ENCODE results near the gene MAGI2. TPM values are rescaled to one million over a fixed set of nuclear protein-coding genes. Genes with fewer than 3 reads are reported as not detected.

MAGI2 gene
- total RNA-seq, 1 donor from 2014 or later: 5.4 TPM

DNA sequence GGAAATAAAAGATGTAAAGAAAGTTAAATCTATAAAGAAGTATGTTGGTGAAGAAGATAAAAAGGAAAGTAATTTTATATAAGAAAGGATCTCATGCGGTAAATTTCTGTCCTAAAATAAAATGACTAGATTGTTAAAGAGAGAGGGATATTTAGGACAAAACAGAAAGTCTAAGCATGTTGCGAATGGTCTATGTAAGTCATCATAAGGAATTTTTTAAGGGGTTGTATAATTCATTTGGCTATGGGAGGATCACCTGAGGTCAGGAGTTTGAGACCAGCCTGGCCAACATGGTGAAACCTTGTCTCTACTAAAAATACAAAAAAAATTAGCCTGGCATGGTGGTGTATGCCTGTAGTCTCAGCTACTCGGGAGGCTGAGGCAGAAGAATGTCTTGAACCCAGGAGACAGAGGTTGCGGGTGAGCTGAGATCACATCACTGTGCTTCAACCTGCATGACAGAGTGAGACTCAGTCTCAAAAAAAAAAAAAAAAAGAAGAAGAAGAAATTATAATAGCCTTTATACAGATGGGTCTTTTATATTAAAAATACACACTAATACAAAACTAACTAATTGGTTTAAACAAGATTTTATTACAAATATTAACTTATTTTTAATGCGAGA, 294.3 kb downstream of the MAGI2 start:
- Histone ChIP-seq H3K27ac (ENCODE audit: low read depth, low read length) (no peak overlapping the region), H3K79me2 (ENCODE audit: insufficient read depth, low read length) (no peaks in the 10 kb centered on the region), H3K4me2 (ENCODE audit: low read length) (no peak overlapping the region), H3K9ac (ENCODE audit: low read length) (no peak overlapping the region), H3K9me3 (ENCODE audit: insufficient read depth, low read depth, low read length) (no peaks in the 10 kb centered on the region), H3K36me3 (ENCODE audit: insufficient read depth, low read length) (no peaks in the 10 kb centered on the region), H3K27me3 (ENCODE audit: insufficient read depth, low read length) (no peaks in the 10 kb centered on the region), H4K20me1 (ENCODE audit: insufficient read depth, low read length) (no peaks in the 10 kb centered on the region), H3K4me1 (ENCODE audit: insufficient read depth, low read length) (no peaks in the 10 kb centered on the region), H3K4me3 (ENCODE audit: insufficient read depth, low read depth, low read length) (no peak overlapping the region), H2AFZ (ENCODE audit: low read depth, low read length) (no peak overlapping the region)
- Mint-ChIP-seq H3K9me3 (ENCODE audit: unreplicated experiment) (peaks cover 4% of the 10 kb centered on the region), H3K4me3 (ENCODE audit: unreplicated experiment) (no peak overlapping the region), H3K27me3 (ENCODE audit: low read depth, unreplicated experiment) (no peaks in the 10 kb centered on the region), H3K36me3 (ENCODE audit: low read depth, unreplicated experiment) (no peaks in the 10 kb centered on the region), H3K4me1 (ENCODE audit: low read depth, unreplicated experiment) (no peaks in the 10 kb centered on the region), H3K27ac (ENCODE audit: unreplicated experiment) (no peak overlapping the region)
- FAIRE-seq: no peak
- DNase-seq (ENCODE audit: low read depth): no peak
- TF ChIP-seq, protein P1, sequence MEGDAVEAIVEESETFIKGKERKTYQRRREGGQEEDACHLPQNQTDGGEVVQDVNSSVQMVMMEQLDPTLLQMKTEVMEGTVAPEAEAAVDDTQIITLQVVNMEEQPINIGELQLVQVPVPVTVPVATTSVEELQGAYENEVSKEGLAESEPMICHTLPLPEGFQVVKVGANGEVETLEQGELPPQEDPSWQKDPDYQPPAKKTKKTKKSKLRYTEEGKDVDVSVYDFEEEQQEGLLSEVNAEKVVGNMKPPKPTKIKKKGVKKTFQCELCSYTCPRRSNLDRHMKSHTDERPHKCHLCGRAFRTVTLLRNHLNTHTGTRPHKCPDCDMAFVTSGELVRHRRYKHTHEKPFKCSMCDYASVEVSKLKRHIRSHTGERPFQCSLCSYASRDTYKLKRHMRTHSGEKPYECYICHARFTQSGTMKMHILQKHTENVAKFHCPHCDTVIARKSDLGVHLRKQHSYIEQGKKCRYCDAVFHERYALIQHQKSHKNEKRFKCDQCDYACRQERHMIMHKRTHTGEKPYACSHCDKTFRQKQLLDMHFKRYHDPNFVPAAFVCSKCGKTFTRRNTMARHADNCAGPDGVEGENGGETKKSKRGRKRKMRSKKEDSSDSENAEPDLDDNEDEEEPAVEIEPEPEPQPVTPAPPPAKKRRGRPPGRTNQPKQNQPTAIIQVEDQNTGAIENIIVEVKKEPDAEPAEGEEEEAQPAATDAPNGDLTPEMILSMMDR (IDR thresholded peaks at IDR 0.05; ENCODE audit: insufficient read depth, low read depth, low read length): no peak
- no peak for TF ChIP-seq EZH2 (IDR thresholded peaks at IDR 0.05; ENCODE audit: insufficient read depth, low read length)

DNA sequence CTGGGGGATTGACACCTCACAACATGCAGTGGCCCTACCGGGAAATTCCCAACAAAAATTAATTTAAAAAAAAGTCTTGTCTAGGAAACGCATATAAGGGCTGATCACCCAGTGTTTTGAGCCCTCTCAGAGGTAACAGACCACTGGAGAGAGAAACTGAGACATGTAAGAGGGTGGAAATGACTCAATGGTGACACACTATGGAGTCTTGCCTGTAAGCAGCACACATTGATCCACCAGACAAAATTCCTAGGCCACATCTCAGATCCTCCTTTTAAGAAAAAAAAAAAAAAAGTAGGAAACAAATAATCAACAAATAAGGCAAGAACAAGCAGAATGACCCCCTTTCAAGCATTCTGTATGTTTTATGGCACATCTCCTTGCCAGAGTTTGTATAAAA, 296.2 kb downstream of the MAGI2 start:
- Histone ChIP-seq H3K27me3 (ENCODE audit: insufficient read depth, low read length) (no peaks in the 10 kb centered on the region), H3K27ac (ENCODE audit: low read depth, low read length) (no peak overlapping the region), H3K4me3 (ENCODE audit: insufficient read depth, low read depth, low read length) (no peak overlapping the region), H3K36me3 (ENCODE audit: insufficient read depth, low read length) (no peaks in the 10 kb centered on the region), H4K20me1 (ENCODE audit: insufficient read depth, low read length) (no peaks in the 10 kb centered on the region), H3K79me2 (ENCODE audit: insufficient read depth, low read length) (no peaks in the 10 kb centered on the region), H3K9me3 (ENCODE audit: insufficient read depth, low read depth, low read length) (no peaks in the 10 kb centered on the region), H3K4me2 (ENCODE audit: low read length) (no peak overlapping the region), H3K9ac (ENCODE audit: low read length) (no peak overlapping the region), H2AFZ (ENCODE audit: low read depth, low read length) (no peak overlapping the region), H3K4me1 (ENCODE audit: insufficient read depth, low read length) (no peaks in the 10 kb centered on the region)
- H3K36me3 Mint-ChIP-seq (ENCODE audit: low read depth, unreplicated experiment): no peaks in the 10 kb centered on the region
- FAIRE-seq (no peak), DNase-seq (ENCODE audit: low read depth) (no peak)
- H3K27ac Mint-ChIP-seq (ENCODE audit: unreplicated experiment): no peak overlapping the region
- TF ChIP-seq, protein P1 (IDR thresholded peaks at IDR 0.05; ENCODE audit: insufficient read depth, low read depth, low read length): no peak
- no peak for TF ChIP-seq EZH2 (IDR thresholded peaks at IDR 0.05; ENCODE audit: insufficient read depth, low read length)
- peaks cover 4% of the 10 kb centered on the region for H3K9me3 Mint-ChIP-seq (ENCODE audit: unreplicated experiment)
- no peaks in the 10 kb centered on the region for H3K27me3 Mint-ChIP-seq (ENCODE audit: low read depth, unreplicated experiment)
- no peaks in the 10 kb centered on the region for H3K4me1 Mint-ChIP-seq (ENCODE audit: low read depth, unreplicated experiment)
- H3K4me3 Mint-ChIP-seq (ENCODE audit: unreplicated experiment): no peak overlapping the region

DNA sequence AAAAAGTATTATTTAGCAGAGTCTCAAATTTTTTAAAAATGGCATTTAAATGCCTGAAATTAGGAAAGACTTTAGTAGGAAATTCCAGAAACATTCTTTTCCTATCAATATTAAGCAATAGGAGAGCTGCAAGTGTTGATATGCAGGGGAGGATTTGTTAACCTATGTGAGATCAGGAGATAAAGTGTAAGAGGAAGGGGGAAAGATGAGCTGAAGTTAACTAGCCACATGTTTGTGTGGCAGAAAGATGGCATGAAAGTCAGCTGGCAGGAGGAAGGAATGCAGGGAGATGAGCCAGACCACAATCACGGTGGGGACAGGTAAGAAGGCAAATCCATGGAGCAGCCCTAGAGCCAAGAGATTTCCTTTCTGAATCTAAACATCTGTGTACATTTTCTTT, 303.6 kb downstream of the MAGI2 start:
- no peak overlapping the region for H3K4me3 Mint-ChIP-seq (ENCODE audit: unreplicated experiment)
- no peaks in the 10 kb centered on the region for H3K79me2 ChIP-seq (ENCODE audit: insufficient read depth, low read length)
- H3K4me1 Mint-ChIP-seq (ENCODE audit: low read depth, unreplicated experiment): no peaks in the 10 kb centered on the region
- no peaks in the 10 kb centered on the region for H4K20me1 ChIP-seq (ENCODE audit: insufficient read depth, low read length)
- no peaks in the 10 kb centered on the region for H3K27me3 ChIP-seq (ENCODE audit: insufficient read depth, low read length)
- no peaks in the 10 kb centered on the region for H3K9me3 ChIP-seq (ENCODE audit: insufficient read depth, low read depth, low read length)
- no peak overlapping the region for H3K9ac ChIP-seq (ENCODE audit: low read length)
- TF ChIP-seq, protein P1 (IDR thresholded peaks at IDR 0.05; ENCODE audit: insufficient read depth, low read depth, low read length): no peak
- no peak for TF ChIP-seq EZH2 (IDR thresholded peaks at IDR 0.05; ENCODE audit: insufficient read depth, low read length)
- H2AFZ ChIP-seq (ENCODE audit: low read depth, low read length): no peak overlapping the region
- H3K4me3 ChIP-seq (ENCODE audit: insufficient read depth, low read depth, low read length): no peak overlapping the region
- no peaks in the 10 kb centered on the region for H3K36me3 ChIP-seq (ENCODE audit: insufficient read depth, low read length)
- H3K27me3 Mint-ChIP-seq (ENCODE audit: low read depth, unreplicated experiment): no peaks in the 10 kb centered on the region
- H3K36me3 Mint-ChIP-seq (ENCODE audit: low read depth, unreplicated experiment): no peaks in the 10 kb centered on the region
- no peak overlapping the region for H3K27ac ChIP-seq (ENCODE audit: low read depth, low read length)
- no peak overlapping the region for H3K27ac Mint-ChIP-seq (ENCODE audit: unreplicated experiment)
- H3K9me3 Mint-ChIP-seq (ENCODE audit: unreplicated experiment): peaks cover 2% of the 10 kb centered on the region
- H3K4me2 ChIP-seq (ENCODE audit: low read length): no peak overlapping the region
- no peaks in the 10 kb centered on the region for H3K4me1 ChIP-seq (ENCODE audit: insufficient read depth, low read length)
- no peak for DNase-seq (ENCODE audit: low read depth)
- no peak for FAIRE-seq

Measured in astrocyte (in vitro differentiated cells and primary cell).